Thyroid gland (tissue), 4 donors: ENCODE data around the gene ATXN1.

Source experiments
- CTCF ChIP-seq, 6 experiments: fragments of 200-600 bp in 3 of 6; fragments of 450-650 bp in 3 of 6; sonication (generic) in 3 of 6; IDR thresholded peaks; one replicate each; pipeline ENCODE4 v1.5.1; 2016 to 2019; ENCODE audit warnings: antibody characterized with exemption in 6 of 6, mild to moderate bottlenecking in 2 of 6, inconsistent platforms in 1 of 6, moderate library complexity in 1 of 6
- POLR2A ChIP-seq, 2 donors: fragments of 450-650 bp; IDR thresholded peaks; one replicate each; pipeline ENCODE4 v1.6.1; 2017; ENCODE audit warnings: antibody characterized with exemption in 2 of 2, mild to moderate bottlenecking in 2 of 2, moderate library complexity in 1 of 2

- TF ChIP-seq CTCF (IDR thresholded peaks at IDR 0.05) (no peak), POLR2A (IDR thresholded peaks at IDR 0.05) (no peak)
Measured at GRCh38 chr6:16442031-16442430, 319.2 kb downstream of the ATXN1 start.
